H9 (cell line): ENCODE measurements around the gene ZNF546. TPM values are rescaled to one million over a fixed set of nuclear protein-coding genes. Genes with fewer than 3 reads are reported as not detected.

ENCODE experiments used
- DNase-seq: peaks from one replicate; pipeline ENCODE4 v3.0.0-alpha.2; 2017
- H2AFZ ChIP-seq: one replicate; pipeline ENCODE4 v1.6.1; 2013; ENCODE audit warnings: mild to moderate bottlenecking, low read length, control low read depth, moderate library complexity
- H2AK5ac ChIP-seq: 2 replicates; pipeline ENCODE4 v1.6.1; 2013; ENCODE audit warnings: low read length, control low read depth, mixed read lengths; ENCODE audit not compliant: insufficient read length
- H2BK120ac ChIP-seq: one replicate; pipeline ENCODE4 v1.6.1; 2013; ENCODE audit warnings: low read depth, mild to moderate bottlenecking, low read length, control low read depth, inconsistent platforms; ENCODE audit not compliant: poor library complexity, severe bottlenecking
- H2BK12ac ChIP-seq: 2 replicates; pipeline ENCODE4 v1.6.1; 2013; ENCODE audit warnings: low read length, control low read depth, mixed read lengths, low read depth; ENCODE audit not compliant: insufficient read length
- H2BK15ac ChIP-seq: 2 replicates; pipeline ENCODE4 v1.6.1; 2013; ENCODE audit warnings: low read depth, low read length, control low read depth
- H2BK20ac ChIP-seq: one replicate; pipeline ENCODE4 v1.6.1; 2013; ENCODE audit warnings: low read depth, mild to moderate bottlenecking, low read length, control low read depth, inconsistent platforms; ENCODE audit not compliant: poor library complexity, severe bottlenecking
- H2BK5ac ChIP-seq: 2 replicates; pipeline ENCODE4 v1.6.1; 2013; ENCODE audit warnings: low read length, control low read depth, mixed read lengths; ENCODE audit not compliant: insufficient read length
- H3K14ac ChIP-seq: 2 replicates; pipeline ENCODE4 v1.6.1; 2013; ENCODE audit warnings: low read length, control low read depth; ENCODE audit not compliant: insufficient read depth
- H3K18ac ChIP-seq: 2 replicates; pipeline ENCODE4 v1.6.1; 2013; ENCODE audit warnings: low read depth, mild to moderate bottlenecking, mixed read lengths, low read length, control low read depth; ENCODE audit not compliant: insufficient read length
- H3K23ac ChIP-seq: 2 replicates; pipeline ENCODE4 v1.6.1; 2013; ENCODE audit warnings: low read length, control low read depth, mixed read lengths, low read depth; ENCODE audit not compliant: insufficient read length
- H3K23me2 ChIP-seq: 2 replicates; pipeline ENCODE4 v1.6.1; 2013; ENCODE audit warnings: low read depth, mild to moderate bottlenecking, mixed read lengths, low read length, control low read depth; ENCODE audit not compliant: insufficient read length, poor library complexity, severe bottlenecking
- H3K27ac ChIP-seq: 2 replicates; pipeline ENCODE4 v1.5.1; 2013; ENCODE audit warnings: low read length, control low read depth, mixed read lengths, low read depth; ENCODE audit not compliant: insufficient read length
- H3K27me3 ChIP-seq: 2 replicates; pipeline ENCODE4 v1.6.1; 2013; ENCODE audit warnings: low read length, control low read depth, inconsistent platforms; ENCODE audit not compliant: insufficient read depth
- H3K4ac ChIP-seq: 2 replicates; pipeline ENCODE4 v1.6.1; 2013; ENCODE audit warnings: low read depth, mild to moderate bottlenecking, control low read depth, inconsistent platforms, low read length, moderate library complexity
- H3K4me1 ChIP-seq: 2 replicates; pipeline ENCODE4 v1.6.1; 2013; ENCODE audit warnings: low read length, control low read depth, inconsistent platforms; ENCODE audit not compliant: insufficient read depth
- H3K4me2 ChIP-seq: 2 replicates; pipeline ENCODE4 v1.6.1; 2013; ENCODE audit warnings: low read length, control low read depth, mixed read lengths; ENCODE audit not compliant: insufficient read length, insufficient read depth
- H3K56ac ChIP-seq: 2 replicates; pipeline ENCODE4 v1.6.1; 2013; ENCODE audit warnings: low read depth, mild to moderate bottlenecking, mixed read lengths, low read length, control low read depth; ENCODE audit not compliant: insufficient read length
- H3K79me1 ChIP-seq: 2 replicates; pipeline ENCODE4 v1.6.1; 2013; ENCODE audit warnings: low read depth, mild to moderate bottlenecking, moderate library complexity, low read length, control low read depth, inconsistent platforms; ENCODE audit not compliant: insufficient read depth, poor library complexity, severe bottlenecking
- H3K79me2 ChIP-seq: 2 replicates; pipeline ENCODE4 v1.6.1; 2013; ENCODE audit warnings: low read length, control low read depth, inconsistent platforms; ENCODE audit not compliant: insufficient read depth
- H3K9ac ChIP-seq: 2 replicates; pipeline ENCODE4 v1.6.1; 2013; ENCODE audit warnings: low read length, control low read depth, mixed read lengths; ENCODE audit not compliant: insufficient read length; ENCODE audit errors: extremely low read depth
- H3K9me3 ChIP-seq: one replicate; pipeline ENCODE4 v1.6.1; 2013; ENCODE audit warnings: low read depth, low read length, inconsistent platforms; ENCODE audit not compliant: control insufficient read depth
- H3T11ph ChIP-seq: one replicate; pipeline ENCODE4 v1.6.1; 2013; ENCODE audit warnings: mild to moderate bottlenecking, low read length, control low read depth, inconsistent platforms
- H4K20me1 ChIP-seq: one replicate; pipeline ENCODE4 v1.6.1; 2013; ENCODE audit not compliant: control insufficient read depth, insufficient read length, insufficient read depth
- H4K5ac ChIP-seq: 2 replicates; pipeline ENCODE4 v1.6.1; 2013; ENCODE audit warnings: low read depth, mild to moderate bottlenecking, mixed read lengths, low read length, control low read depth; ENCODE audit not compliant: insufficient read length
- H4K8ac ChIP-seq: replicated peaks from 2 replicates; pipeline ENCODE4 v1.6.1; 2013; ENCODE audit warnings: low read length, control low read depth, mixed read lengths, low read depth; ENCODE audit not compliant: insufficient read length
- H4K91ac ChIP-seq: 2 replicates; pipeline ENCODE4 v1.6.1; 2013; ENCODE audit warnings: low read depth, mild to moderate bottlenecking, moderate library complexity, mixed read lengths, low read length, control low read depth; ENCODE audit not compliant: insufficient read length
- H3K27ac Mint-ChIP-seq, 3 experiments: 2 replicates in 2 of 3; 3 replicates in 1 of 3; pipeline ENCODE4 v1.8.0; 2020 to 2021; ENCODE audit warnings: mixed read lengths in 3 of 3, mild to moderate bottlenecking in 1 of 3, moderate library complexity in 1 of 3
- H3K27me3 Mint-ChIP-seq: 2 replicates; pipeline ENCODE4 v1.8.0; 2021; ENCODE audit warnings: low read depth, mild to moderate bottlenecking, moderate library complexity, mixed read lengths
- H3K36me3 Mint-ChIP-seq, 3 experiments: 2 replicates in 2 of 3; 3 replicates in 1 of 3; pipeline ENCODE4 v1.8.0; 2020 to 2021; ENCODE audit warnings: low read depth in 3 of 3, mixed read lengths in 3 of 3; ENCODE audit not compliant: insufficient read depth in 1 of 3
- H3K4me1 Mint-ChIP-seq, 2 experiments: 2 replicates each; pipeline ENCODE4 v1.8.0; 2020; ENCODE audit warnings: mixed read lengths in 2 of 2
- H3K4me3 Mint-ChIP-seq, 2 experiments: 2 replicates in 1 of 2; 3 replicates in 1 of 2; pipeline ENCODE4 v1.8.0; 2020 to 2021; ENCODE audit warnings: mild to moderate bottlenecking in 2 of 2, mixed read lengths in 2 of 2, moderate library complexity in 1 of 2
- H3K9me3 Mint-ChIP-seq, 2 experiments: 2 replicates in 1 of 2; 3 replicates in 1 of 2; pipeline ENCODE4 v1.8.0; 2020; ENCODE audit warnings: mild to moderate bottlenecking in 2 of 2, mixed read lengths in 2 of 2, moderate library complexity in 1 of 2
- CTCF ChIP-seq: fragments of 200-600 bp; sonication (generic); conservative IDR thresholded peaks from 3 replicates; pipeline ENCODE4 v1.8.0; 2021; ENCODE audit warnings: antibody characterized with exemption, mild to moderate bottlenecking
- WGBS: extraction: QIAGEN DNeasy Blood & Tissue Kit; methylation state at CpG from one replicate; pipeline ENCODE4 v1.1.7; 2013; ENCODE audit warnings: missing lambda C conversion rate, low lambda C conversion rate, mixed read lengths; ENCODE audit not compliant: insufficient read length; ENCODE audit errors: extremely low coverage; 5-methylcytosine and 5-hydroxymethylcytosine counted together
- total RNA-seq: library from RNA; stranded (reverse); gene quantifications from 2 replicates; pipeline ENCODE4 v1.2.1, GENCODE V29; 2021

The ZNF546 gene
- total RNA-seq, 1 experiment from 2014 or later = 1.7 TPM

GRCh38 chr19:40055832-40056504 is 59.1 kb downstream of the ZNF546 start, which contains the start of gene ZNF780B:
TSS of gene ZNF780B (minus strand) at chr19:40056231. CDS start at chr19:40050332, 5,899 bp downstream.
- Histone ChIP-seq H3K23me2 (peaks cover 8% of the 10 kb centered on the region), H4K5ac (peak within 1 kb of the TSS; percentile 78), H2BK20ac (no peak within 1 kb of the TSS), H3K27ac (no peak within 1 kb of the TSS), H3K23ac (no peak within 1 kb of the TSS), H3K18ac (peak within 1 kb of the TSS; percentile 13), H2BK15ac (no peak within 1 kb of the TSS; the same call in 1 of the 2 replicates), H3K56ac (no peak within 1 kb of the TSS), H2BK5ac (no peak within 1 kb of the TSS), H3K4ac (no peak within 1 kb of the TSS), H2BK120ac (no peak within 1 kb of the TSS), H3K79me2 (peaks cover 7% of the 10 kb centered on the region), H3K4me1 (no peaks in the 10 kb centered on the region), H3K9me3 (no peaks in the 10 kb centered on the region), H2AK5ac (no peak within 1 kb of the TSS), H3K14ac (peak within 1 kb of the TSS; percentile 38; the same call in 1 of the 2 replicates), H3K27me3 (no peaks in the 10 kb centered on the region), H3K9ac (peak within 1 kb of the TSS; percentile 87), H2BK12ac (no peak within 1 kb of the TSS), H3K4me2 (peak within 1 kb of the TSS; percentile 97), H4K91ac (no peak within 1 kb of the TSS), H4K8ac (peak within 1 kb of the TSS; percentile 36), H3T11ph (no peak within 1 kb of the TSS), H3K79me1 (peaks cover 4% of the 10 kb centered on the region), H2AFZ (peak within 1 kb of the TSS; percentile 86), H4K20me1 (no peaks in the 10 kb centered on the region)
- Mint-ChIP-seq H3K4me3 (peak within 1 kb of the TSS; percentile 96 to 99), H3K4me1 (peaks cover 12 to 17% of the 10 kb centered on the region in 2 experiments), H3K27me3 (peaks cover 8% of the 10 kb centered on the region; the same call in 1 of the 2 replicates), H3K36me3 (peaks cover 5 to 16% (median 6%) of the 10 kb centered on the region in 3 experiments; a peak in 6 of 7 replicates), H3K9me3 (peaks cover 25 to 30% of the 10 kb centered on the region in 2 experiments), H3K27ac (peak within 1 kb of the TSS; percentile 40 to 95 (median 94); a peak in 6 of 7 replicates)
- no CpG with 5 or more reads among the region's 41 CpGs for WGBS
- no peak for TF ChIP-seq CTCF
- DNase-seq = peak; percentile 70
